GM21423 (cell line): ENCODE data around the gene LRRC8E.
"Not testable (repeated sequence)": the region's sequence is repeated elsewhere in the genome, so short reads cannot be mapped to it uniquely, and the experiment has no call there.

Experiments used
- ATAC-seq: cut with Tn5 transposase; IDR thresholded peaks from one replicate; pipeline ENCODE4 v1.9.1; 2021; ENCODE audit warnings: mild to moderate bottlenecking, moderate library complexity; ENCODE audit not compliant: unreplicated experiment

Gene LRRC8E

DNA sequence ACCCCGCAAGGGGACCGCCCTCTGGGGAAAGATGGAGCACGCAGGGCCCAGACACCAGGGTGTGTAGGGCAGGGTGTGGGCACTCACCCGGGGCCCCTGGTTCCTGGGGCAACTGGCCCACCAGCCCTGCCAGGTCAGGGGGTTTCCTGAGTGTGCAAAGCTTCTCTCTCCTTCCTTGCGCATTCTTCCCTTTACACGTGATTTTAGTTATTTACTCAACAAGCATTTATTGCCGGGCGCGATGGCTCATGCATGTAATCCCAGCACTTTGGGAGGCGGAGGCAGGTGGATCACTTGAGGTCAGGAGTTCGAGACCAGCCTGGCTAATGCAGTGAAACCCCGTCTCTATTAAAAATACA, 34.6 kb upstream of the LRRC8E start:
- ATAC-seq = no peak

DNA sequence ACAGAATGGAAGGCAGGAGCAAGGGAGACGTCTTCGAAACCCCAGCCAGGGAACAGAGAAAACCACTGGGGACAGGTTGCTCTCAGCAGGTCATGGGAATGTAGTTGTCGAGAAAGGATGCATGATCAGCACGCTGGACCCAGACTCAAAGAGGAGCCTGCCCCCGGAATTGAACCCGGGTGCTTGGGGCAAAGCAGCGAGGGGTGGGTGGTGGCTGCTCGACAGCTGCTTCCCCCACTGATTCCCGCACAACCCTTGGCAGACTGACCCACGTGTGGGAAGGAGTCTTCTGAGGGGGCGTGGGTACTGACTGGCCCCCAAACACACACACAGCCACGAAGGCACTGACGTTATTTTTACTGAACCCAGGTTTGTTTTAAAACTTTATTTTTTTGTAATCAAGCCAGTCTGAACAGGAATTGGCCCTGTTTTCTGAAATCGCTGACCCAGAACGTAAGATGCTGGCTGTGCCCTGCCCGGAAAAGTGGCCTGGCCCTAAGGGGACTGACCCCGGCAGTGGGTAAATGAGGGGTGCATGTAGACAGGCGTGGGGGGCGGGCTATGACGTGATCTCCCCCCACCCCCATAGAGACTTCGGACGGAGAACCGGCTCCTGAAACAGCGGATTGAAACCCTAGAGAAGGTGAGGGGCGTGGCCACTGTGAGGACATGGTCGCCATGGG, 32.7 kb upstream of the LRRC8E start:
- no peak for ATAC-seq

DNA sequence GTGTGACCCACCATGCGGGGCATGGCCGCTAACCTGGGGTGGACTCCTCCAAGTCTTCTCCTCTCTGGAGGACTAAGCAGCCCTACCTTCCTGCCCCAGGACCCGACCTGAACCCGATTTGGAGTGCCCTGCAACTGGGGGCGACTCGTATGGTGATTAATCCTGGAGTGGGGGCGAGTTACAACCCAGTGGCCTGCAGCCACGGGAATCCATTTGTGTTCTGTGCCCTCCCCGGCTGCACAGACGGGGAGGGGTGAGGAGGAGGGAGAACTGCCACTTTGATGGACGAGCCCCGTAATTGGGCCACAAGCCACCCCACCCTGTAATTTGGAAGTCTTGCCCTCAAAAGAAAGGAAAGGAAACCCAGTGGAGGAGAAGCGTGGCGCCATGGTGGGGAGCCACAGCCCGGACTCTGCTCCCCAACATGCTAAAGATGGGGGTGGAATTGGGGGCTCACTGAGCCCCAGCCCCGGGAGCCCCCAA, 32.2 kb upstream of the LRRC8E start:
- no peak for ATAC-seq

DNA sequence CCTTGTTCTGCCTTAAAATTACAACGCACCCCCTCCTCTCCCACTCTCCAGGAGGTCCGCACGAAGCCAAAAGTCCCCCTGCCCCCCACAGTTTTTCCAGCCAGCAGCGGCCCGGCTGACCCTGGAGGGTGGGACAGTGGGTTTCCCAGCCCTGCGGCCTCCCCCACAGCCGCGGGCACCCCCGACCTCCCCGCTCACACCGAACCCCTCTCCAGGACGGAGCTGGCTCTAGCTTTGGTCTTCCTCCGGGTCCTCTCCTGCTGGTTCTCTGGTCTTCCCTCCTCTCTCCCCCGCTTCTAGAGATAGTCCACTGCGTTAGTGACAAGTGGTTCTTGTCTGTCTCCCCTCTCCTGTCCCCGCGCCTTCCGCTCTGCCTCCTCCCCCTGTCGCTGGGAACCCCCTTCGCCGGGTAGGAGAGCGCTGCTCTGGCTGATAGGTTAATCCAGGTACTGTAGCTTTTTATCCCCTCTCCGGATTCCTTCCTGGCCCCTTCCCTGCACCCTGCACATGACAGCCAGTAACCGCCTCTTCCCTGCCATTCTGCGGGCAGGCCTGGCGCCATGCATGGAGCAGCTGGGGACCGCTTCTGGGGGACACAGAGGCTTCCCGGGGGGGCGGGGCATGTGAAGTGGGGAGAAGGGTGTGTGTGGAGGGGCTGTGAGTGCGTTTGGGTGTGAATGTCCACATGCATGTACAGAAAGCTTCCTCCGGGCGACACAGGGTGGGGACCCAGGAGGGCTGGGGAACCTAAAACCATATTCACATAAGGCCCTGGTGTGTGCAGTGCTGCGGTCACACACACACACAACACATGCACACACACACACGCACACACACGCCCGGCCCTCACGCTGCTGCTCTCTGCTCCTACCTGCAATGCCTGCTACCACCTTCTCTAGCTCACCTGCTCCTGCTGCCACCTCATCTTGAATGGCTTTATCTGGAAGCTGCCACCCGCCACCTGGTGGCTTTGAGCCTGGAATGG, 31.3 kb upstream of the LRRC8E start:
- no peak for ATAC-seq

DNA sequence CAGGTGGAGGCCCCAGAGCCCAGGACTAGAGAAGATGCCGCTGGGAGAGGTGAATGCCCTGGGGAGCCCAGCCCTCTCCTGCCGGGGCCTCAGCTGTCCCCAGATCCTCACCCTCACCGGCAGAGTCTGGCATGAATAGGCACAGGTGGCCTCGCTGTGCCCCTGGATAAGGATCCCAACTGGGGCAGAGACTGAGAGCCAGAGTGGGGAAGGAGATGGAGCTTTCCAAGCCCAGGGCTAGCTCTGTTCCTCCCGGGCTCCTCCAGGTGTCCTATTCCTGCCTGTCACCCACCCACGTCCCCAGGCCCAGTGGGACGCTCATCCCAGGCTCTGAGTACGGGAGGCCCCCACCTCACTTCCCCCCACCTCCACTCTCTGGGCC, 30.6 kb upstream of the LRRC8E start:
- no peak for ATAC-seq

DNA sequence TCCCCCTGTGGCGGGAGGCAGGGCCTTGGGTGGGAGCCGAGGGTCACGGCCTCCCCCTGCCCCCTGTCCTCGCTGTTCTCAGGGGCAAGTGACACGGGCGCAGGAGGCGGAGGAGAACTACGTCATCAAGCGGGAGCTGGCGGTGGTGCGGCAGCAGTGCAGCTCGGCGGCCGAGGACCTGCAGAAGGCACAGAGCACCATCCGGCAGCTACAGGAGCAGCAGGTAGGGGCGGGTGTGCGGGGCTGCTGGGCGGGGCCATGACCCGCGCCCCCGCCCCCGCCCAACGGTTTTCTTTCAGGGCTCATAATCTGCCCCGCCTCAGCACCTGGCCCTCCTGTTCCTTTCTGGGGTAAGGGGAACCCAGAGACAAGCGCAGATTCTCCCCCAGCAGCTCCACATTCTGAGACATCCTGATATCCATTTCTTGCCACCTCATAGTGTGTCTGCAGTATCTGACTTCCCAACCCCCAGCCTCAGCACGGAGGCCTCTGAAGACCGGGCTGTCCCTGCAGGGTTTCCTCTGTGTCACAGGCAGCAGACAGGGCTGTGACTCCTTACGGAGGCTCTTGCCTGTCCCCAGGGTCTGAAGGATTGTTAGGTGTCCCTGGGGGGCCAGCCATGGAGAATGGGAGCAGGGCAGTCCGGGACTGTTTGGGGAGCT, 30.1 kb upstream of the LRRC8E start:
- ATAC-seq = no peak

DNA sequence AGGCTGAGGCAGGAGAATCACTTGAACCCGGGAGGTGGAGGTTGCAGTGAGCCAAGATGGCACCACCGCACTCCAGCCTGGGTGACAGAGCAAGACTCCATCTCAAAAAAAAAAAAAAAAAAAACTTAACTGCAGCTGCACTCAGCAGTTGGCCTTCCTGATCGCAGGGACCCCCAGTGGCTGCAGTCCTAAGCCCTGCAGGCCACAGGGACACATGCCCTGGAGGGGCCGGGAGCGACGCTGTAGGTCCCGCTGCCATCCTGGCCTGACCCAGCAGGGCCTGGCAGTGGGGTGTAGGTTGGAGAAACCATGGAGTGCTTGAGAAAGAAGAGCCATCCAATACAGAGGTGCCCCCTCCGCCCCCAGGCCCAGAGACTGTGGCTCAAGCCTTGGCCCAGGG, 29.2 kb upstream of the LRRC8E start:
- ATAC-seq = not testable (repeated sequence)

DNA sequence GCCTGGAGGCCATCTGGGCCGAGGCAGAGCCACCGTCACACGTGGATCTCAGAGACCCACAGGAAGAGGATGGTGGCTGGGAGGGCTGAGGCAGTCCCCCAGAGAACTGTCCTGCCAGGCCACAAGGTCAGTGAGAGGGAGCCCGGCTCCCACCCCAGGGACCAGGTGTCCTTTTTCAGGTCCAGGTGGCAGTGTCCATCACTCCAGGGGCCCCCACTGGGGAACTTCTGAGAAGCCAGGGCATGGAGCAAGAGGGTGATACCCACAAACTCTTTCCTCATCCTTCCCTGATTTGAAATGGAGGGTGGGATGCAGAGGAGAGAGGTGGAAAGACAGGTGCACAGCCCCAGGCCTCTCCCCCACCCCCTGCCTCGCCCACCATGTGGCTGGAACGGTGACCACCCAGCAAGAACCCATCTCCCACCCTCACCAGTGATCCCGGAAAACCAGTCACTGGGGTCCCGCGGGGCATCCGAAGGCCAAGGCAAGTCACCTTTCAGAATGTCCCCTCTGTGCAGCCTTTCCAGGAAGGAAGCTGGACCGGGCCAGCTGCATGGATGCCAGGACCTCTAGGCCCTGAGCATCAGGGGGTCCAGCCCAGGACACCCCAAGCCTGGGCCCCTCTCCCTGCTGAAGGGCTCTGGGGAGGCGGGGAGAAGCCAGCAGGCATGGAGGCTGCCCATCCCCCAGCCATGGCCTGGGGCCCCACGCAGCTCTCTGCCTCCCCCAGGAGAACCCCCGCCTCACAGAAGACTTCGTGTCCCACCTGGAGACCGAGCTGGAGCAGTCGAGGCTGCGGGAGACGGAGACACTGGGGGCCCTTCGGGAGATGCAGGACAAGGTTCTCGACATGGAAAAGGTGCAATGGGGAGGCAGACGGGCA, 28.2 kb upstream of the LRRC8E start:
- no peak for ATAC-seq

DNA sequence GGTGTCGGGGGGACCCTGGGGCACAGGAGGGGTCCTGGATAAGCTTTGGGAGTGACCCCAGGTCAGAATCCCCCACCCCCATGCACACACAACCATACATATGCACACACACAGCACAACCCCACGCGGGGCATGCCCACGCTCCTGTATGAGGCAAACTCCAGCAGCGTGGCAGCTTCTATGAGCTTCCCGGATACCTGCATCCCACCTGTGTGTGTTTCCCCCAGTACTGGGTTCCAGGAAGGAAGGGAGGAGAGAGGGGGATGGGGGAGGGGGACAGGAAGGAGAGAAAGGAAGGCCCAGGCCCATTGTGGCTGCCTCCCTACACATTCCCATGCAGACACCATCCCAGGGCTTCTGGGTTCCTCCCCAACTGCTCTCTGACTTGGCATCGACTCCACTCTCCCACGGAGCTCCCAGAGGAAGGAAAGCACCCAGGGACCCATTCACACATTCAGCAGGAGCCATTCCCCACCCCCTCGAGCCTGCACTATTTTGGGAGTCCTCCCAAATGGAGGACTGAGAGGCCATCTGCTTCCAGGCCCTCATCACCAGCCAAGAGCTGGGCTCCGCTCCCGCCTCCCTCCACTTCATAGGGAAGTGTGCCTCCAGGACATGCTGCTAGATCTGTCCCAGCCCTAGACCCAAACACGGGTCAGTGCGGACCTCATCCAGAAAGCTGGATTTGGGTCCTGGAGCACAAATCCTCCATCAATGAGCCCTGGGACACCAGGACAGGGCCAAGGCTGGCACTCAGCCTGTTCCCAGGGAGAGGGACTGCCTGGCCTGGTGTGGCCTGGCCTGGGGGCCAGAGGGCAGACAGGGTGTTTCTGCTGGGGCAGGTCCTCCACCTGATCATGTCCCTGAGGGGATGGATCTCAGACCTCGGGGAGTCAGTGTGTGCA, 27.3 kb upstream of the LRRC8E start:
- ATAC-seq = no peak

DNA sequence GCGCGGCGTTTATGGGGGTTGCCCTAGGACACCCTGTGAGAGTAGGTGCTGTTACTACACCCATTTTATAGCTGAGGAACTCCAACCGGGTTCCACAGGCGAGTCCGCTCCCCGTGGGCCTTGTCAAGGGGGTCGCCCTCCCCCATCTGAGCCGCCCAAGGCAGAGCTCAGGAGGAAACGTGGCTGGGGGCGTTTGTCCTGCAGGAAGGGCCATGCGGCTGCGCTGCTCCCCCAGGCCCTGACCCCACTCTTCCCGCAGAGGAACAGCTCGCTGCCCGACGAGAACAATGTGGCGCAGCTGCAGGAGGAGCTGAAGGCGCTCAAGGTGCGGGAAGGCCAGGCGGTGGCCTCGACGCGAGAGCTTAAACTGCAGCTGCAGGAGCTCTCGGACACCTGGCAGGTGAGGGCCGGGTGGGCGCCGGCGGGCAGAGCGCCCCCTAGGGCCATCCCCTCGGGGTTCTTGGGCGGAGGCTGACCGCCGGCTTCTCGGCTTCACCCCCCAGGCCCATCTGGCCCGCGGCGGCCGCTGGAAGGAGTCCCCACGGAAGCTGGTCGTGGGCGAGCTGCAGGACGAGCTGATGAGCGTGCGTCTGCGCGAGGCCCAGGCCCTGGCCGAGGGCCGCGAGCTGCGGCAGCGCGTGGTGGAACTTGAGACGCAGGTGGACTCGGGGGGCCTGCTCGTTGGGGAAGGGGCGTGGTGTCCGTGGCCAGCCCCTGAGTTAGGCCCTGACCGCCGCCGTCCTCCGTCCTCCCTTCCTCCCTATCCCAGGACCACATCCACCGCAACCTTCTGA, 26.5 kb upstream of the LRRC8E start:
- no peak for ATAC-seq

DNA sequence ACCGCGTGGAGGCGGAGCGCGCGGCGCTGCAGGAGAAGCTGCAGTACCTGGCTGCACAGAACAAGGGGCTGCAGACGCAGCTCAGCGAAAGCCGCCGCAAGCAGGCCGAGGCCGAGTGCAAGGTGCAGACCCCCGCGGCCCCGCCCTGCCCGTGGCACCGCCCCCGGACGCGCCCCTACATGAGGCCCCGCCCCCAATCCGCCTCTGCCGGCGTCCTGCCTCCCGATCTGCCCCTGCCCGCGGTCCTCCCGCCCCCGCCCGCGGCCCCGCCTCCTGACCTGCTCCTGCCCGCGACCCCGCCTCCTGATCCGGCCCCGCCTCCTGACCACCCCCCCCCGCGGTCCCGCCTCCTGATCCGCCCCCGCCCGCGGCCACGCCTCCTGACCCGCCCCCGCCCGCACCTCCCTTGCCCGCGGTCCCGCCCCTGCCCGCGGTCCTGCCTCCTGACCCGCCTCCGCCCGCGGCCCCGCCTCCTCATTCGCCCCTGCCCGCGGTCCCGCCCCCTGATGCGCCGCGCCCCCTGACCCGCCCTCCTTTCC, 25.8 kb upstream of the LRRC8E start:
- ATAC-seq = no peak

DNA sequence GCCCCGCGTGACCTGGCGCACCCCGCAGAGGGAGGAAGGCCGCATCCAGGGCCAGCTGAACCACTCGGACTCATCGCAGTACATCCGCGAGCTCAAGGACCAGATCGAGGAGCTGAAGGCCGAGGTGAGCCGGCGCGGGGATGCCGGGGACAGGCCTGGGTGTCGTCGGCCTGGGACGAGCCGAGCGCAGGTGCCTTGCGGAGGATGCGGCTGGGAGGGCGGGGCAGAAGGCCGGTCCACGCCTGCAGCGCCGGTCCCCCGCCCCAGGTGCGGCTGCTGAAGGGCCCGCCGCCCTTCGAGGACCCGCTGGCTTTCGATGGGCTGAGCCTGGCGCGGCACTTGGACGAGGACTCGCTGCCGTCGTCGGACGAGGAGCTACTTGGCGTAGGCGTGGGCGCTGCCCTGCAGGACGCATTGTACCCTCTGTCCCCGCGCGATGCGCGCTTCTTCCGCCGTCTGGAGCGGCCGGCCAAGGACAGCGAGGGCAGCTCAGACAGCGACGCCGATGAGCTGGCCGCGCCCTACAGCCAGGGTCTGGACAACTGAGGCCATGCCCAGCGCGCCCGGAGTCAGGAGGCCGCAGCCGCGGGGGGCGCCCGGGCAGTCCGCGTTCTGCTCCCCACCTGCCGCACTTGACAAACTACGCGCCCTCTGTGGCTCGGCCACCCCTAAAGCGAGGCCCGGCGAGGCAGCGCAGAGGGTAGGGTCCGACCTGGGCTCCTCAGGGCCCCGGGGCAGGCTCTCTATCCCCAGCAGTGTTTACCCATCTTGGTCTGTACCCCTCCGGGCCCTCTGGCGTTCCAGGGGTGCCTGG, 24.9 kb upstream of the LRRC8E start:
- no peak for ATAC-seq

DNA sequence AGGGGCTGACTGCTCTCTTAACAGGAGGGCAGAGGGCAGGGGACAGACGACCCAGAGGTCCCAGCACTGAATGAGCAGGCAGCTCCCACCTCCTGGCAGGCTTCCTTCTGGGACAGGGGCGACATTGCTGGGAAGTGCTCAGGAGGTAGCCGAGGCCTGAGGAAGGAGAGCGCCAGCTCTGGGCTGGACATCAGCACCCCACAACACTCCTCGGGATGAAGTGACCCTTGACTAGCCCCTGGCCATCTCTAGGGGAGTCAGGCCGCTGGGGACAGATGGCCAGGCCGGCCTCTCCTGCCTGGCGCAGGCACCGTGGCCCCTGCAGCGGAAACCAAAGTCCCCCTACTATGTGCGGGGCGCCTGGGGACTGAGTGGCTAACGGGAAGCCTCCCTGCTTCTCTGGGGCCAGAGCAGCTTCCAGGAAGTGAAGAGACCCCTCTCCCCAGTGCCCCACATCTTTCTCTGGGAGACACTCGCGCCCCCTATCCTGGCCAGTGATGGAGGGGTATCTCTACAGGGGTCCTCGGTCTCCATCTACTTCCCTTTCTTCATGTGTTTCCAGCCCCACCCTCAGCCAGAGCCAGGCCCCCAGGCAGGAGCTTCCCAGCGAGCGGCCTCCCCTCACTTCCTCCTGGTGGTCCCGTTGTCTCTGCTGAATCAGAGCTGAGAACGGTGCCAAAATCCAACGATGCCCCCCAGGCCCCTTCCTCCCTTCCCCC, 24.2 kb upstream of the LRRC8E start:
- ATAC-seq = no peak

DNA sequence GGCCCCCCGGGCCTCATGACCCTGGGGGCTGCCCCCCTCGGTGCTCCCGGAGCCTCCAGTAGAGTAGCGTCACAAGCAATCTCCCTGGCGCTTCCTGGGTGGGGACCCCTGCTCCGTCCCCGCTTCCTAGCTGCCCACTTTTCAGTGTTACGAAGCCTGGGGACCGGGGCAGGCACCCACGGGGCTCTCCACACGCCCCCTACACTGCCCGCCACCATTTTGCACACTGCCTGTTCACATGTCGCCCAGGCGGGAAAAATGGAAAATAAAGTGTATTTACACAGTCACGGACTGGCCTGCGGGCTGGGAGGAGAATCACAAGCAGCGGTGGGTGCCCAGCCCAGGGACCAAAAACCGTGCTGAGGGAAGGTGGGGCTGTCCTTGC, 23.6 kb upstream of the LRRC8E start:
- no peak for ATAC-seq

DNA sequence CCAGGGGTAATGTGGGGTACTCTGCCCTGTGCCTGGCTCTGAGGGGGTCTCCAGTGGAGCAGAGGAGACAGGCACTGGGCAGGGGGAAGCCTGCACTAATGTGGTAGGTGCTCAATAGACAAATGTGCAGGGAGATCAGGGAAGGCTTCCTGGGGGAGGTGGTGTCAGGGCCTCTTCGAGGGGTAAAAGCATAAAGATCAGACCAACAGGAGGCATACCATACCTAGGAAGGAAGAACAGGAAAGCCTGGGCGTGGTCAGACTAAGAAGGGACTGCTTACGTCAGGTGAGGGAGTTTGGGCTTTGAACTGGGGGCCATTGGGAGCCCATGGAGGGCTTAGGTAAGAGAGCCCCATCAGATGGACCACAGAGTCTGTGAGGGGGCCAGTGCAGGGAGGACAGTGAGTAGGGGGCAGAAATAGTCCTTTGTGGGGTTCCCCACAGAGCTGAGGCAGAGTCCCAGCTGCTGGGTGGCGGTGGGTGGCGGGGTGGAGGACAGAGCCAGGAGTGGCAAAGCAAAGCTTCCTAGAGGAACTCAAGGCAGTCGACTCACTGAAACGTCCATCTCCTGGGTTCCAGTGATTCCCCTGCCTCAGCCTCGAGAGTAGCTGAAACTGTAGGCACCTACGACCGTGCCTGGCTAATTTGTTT, 22.9 kb upstream of the LRRC8E start:
- ATAC-seq = no peak

DNA sequence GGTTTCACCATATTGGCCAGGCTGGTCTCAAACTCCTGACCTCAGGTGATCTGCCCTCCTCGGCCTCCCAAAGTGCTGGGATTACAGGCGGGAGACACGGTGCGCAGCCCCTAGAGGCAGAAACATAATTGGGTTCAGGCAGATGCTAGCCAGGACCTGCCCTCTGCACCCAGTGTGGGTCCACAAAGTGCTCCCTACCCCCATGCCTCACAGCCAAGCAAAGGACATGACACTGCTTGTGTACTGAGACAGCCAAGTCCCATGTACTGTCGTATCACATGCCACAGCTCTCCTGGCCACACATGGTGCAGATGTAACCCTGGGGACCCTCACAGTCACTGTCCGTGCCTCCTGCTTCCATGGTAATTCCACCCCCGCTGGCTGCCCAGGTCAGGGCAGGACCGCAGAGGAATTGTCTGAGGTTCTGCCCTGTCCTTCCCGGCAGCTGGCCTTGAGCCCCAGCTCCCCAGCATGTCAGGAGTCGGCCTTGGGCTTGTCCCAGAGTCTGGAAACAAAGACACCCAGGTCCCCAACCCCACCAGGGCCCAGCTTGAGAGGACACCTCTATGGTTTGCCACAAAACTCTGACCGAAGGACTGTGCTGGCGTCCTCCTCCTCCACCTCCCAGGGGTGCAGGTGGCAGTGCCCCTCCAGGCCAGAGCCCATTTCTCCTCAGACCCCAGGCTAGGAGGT, 21.8 kb upstream of the LRRC8E start:
- ATAC-seq = no peak
